Measurements from ENCODE around the gene MARCHF10.

MARCHF10 gene

DNA sequence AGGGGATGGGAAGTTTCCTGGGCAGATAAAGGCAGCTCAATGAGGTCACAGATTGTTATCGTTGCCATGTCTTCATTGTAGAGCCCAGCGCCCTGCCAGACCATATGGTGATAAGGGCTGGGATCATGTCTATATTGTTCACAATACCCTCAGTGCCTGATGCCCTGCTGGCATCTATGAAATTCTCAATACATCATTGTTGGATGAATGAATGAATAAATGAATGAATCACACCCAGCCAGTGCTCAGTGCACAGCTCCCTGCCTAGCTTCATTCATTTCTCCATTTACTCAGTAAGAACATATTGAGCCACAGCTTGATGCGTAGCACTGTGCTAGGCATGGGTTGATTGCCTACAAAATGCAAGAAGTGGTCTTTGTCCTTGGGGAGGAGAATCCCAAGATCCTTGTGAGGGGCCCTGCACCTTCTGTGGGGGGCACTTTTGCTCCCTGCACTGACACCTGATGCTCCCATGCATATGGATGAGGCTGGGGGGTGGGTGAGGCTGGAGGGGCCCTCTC lies 150.9 kb downstream of the MARCHF10 start:
- Histone ChIP-seq H3K27ac (ENCODE audit: poor library complexity, severe bottlenecking) (no peak overlapping the region), H3K4me1 (ENCODE audit: insufficient read depth, poor library complexity, severe bottlenecking) (no peaks in the 10 kb centered on the region), H3K4me3 (ENCODE audit: severe bottlenecking) (no peak overlapping the region), H3K36me3 (ENCODE audit: low read depth) (no peaks in the 10 kb centered on the region), H3K9me3 (ENCODE audit: severe bottlenecking) (peaks cover 2% of the 10 kb centered on the region), H3K27me3 (ENCODE audit: insufficient read depth, poor library complexity, severe bottlenecking) (no peaks in the 10 kb centered on the region)
- DNase-seq (ENCODE audit: low spot score): no peak
- no peak for TF ChIP-seq CTCF (IDR thresholded peaks at IDR 0.05; ENCODE audit: poor library complexity, severe bottlenecking)
- ATAC-seq (ENCODE audit: low read depth): no peak

- no peak for TF ChIP-seq CTCF (IDR thresholded peaks at IDR 0.05; ENCODE audit: poor library complexity, severe bottlenecking)
- no peak for DNase-seq (ENCODE audit: low spot score)
- H3K36me3 ChIP-seq (ENCODE audit: low read depth): no peaks in the 10 kb centered on the region
These were observed 151.7 kb downstream of the MARCHF10 start for GRCh38 chr17:62656446-62656845.

GRCh38 chr17:62655656-62656055 lies 152.5 kb downstream of the MARCHF10 start:
- Histone ChIP-seq H3K36me3 (ENCODE audit: low read depth) (no peaks in the 10 kb centered on the region), H3K27me3 (ENCODE audit: insufficient read depth, poor library complexity, severe bottlenecking) (no peaks in the 10 kb centered on the region), H3K4me3 (ENCODE audit: severe bottlenecking) (no peak overlapping the region), H3K4me1 (ENCODE audit: insufficient read depth, poor library complexity, severe bottlenecking) (no peaks in the 10 kb centered on the region), H3K9me3 (ENCODE audit: severe bottlenecking) (no peaks in the 10 kb centered on the region), H3K27ac (ENCODE audit: poor library complexity, severe bottlenecking) (no peak overlapping the region)
- ATAC-seq (ENCODE audit: low read depth): no peak
- no peak for DNase-seq (ENCODE audit: low spot score)
- TF ChIP-seq CTCF (IDR thresholded peaks at IDR 0.05; ENCODE audit: poor library complexity, severe bottlenecking): no peak

More at GRCh38 chr17:62656446-62656845, 151.7 kb downstream of the MARCHF10 start:
- ATAC-seq (ENCODE audit: low read depth): no peak
- no peak overlapping the region for H3K27ac ChIP-seq (ENCODE audit: poor library complexity, severe bottlenecking)
- peaks cover 2% of the 10 kb centered on the region for H3K9me3 ChIP-seq (ENCODE audit: severe bottlenecking)
- H3K27me3 ChIP-seq (ENCODE audit: insufficient read depth, poor library complexity, severe bottlenecking): no peaks in the 10 kb centered on the region
- no peak overlapping the region for H3K4me3 ChIP-seq (ENCODE audit: severe bottlenecking)
- H3K4me1 ChIP-seq (ENCODE audit: insufficient read depth, poor library complexity, severe bottlenecking): no peaks in the 10 kb centered on the region

DNA sequence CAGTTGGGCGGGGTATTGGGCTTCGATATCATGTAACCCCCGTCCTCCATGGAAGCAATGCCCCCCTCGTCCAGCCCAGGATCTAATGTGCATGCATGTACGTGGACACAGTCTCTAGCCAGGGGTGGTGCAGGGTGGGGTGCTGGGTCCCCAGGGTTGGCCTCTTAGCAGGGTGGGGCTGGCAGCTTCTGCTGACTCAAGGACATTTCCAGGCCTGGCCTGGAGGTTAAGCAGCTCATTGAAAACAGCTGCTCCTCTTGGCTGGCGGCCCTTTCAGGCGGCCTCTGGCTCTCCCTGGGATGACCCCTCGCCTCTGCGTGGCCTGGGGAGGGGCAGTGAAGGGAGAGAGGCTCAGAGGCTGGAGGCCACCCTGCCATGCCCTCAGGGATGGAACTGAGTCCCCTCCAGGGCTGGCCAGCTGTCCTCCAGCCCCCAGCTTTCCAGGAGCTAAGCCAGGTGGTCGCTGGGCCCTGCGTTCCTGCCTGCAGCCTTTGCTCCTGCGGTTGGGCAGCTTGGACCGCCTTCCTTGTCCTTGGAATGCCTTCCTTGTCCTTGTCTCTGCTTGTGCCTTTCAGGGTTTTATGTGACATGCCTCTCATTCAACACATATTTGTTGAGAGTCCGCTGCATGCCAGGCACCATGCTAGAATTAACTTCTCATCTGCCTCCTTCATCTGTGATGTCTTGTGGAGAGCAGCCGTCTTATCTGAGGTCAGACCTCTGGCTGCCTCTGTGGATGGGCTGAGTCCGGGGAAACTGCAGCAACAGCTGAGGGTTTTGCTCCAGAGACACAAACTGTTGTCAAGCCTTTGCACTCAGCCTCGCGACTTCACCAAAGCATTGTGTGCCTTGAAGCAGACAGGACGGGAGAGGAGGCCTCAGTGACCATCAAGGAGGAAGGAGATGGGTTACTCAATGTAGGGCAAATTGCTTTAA lies 154.0 kb downstream of the MARCHF10 start:
- no peak for DNase-seq (ENCODE audit: low spot score)
- no peak for ATAC-seq (ENCODE audit: low read depth)
- H3K4me1 ChIP-seq (ENCODE audit: insufficient read depth, poor library complexity, severe bottlenecking): no peaks in the 10 kb centered on the region
- TF ChIP-seq CTCF (IDR thresholded peaks at IDR 0.05; ENCODE audit: poor library complexity, severe bottlenecking): no peak
- H3K36me3 ChIP-seq (ENCODE audit: low read depth): no peaks in the 10 kb centered on the region
- H3K27ac ChIP-seq (ENCODE audit: poor library complexity, severe bottlenecking): no peak overlapping the region
- H3K4me3 ChIP-seq (ENCODE audit: severe bottlenecking): no peak overlapping the region
- H3K9me3 ChIP-seq (ENCODE audit: severe bottlenecking): no peaks in the 10 kb centered on the region
- no peaks in the 10 kb centered on the region for H3K27me3 ChIP-seq (ENCODE audit: insufficient read depth, poor library complexity, severe bottlenecking)

Data from RWPE2 (cell line).